ENCODE data around the gene TMX4.
"Not testable (repeated sequence)": the region's sequence is repeated elsewhere in the genome, so short reads cannot be mapped to it uniquely, and the experiment has no call there.

TMX4 gene

GRCh38 chr20:8043687-8044282 lies 24.2 kb upstream of the TMX4 start:
- peak; percentile 51 for TF ChIP-seq CTCF (IDR thresholded peaks at IDR 0.05; ENCODE audit: low read depth, low read length, missing control alignments)
- in situ Hi-C loops (cut with HindIII; ENCODE audit: low sequenced_read_pairs) = no loop called here
- peak; percentile 43 for DNase-seq (ENCODE audit: low read depth)
- H3K4me3 ChIP-seq (ENCODE audit: low read depth, low read length) = no peak overlapping the region

DNA sequence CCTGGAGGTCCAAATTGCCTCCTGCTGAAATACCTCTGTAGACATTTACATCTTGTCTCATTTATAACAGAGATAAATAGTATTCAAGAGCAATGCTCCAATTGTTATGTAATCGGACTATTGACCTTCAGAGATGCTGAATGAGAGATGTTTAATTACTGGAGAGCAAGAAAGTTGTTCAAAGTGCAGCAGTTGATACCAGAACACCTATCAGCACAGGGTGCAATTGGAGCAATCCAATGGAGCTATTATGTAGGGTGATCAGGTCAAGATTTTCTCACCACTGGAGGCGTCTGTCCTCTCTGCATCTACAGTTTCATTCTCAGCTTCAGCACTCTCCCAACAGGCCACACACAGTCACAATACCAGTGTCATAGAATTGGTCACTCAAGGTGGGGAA lies 19.5 kb upstream of the TMX4 start:
- TF ChIP-seq CTCF (IDR thresholded peaks at IDR 0.05; ENCODE audit: low read depth, low read length, missing control alignments) = no peak
- no peak overlapping the region for H3K4me3 ChIP-seq (ENCODE audit: low read depth, low read length)
- no peak for DNase-seq (ENCODE audit: low read depth)
- in situ Hi-C loops (cut with HindIII; ENCODE audit: low sequenced_read_pairs) = no loop called here

DNA sequence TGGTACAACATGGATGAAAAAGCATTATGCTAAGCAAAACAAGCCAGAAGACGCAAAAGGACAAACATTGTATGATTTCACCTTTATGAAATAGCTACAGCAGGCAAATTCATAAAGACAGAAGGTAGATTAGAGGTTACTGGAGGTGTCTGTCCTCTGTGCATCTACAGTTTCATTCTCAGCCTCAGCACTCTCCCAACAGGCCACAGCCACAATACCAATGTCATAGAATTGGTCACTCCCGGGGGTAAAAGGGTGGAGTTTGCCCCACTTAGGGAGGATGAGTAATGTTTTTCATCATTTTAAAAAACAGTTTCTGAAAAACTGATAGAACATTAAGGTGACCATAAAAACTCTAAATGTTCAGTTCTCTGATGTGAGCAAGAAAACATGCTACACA lies 17.2 kb upstream of the TMX4 start:
- no peak for TF ChIP-seq CTCF (IDR thresholded peaks at IDR 0.05; ENCODE audit: low read depth, low read length, missing control alignments)
- DNase-seq (ENCODE audit: low read depth) = no peak
- no peak overlapping the region for H3K4me3 ChIP-seq (ENCODE audit: low read depth, low read length)
- in situ Hi-C loops (cut with HindIII; ENCODE audit: low sequenced_read_pairs) = no loop called here

- no peak for DNase-seq (ENCODE audit: low read depth)
- in situ Hi-C loops (cut with HindIII; ENCODE audit: low sequenced_read_pairs) = no loop called here
- TF ChIP-seq CTCF (IDR thresholded peaks at IDR 0.05; ENCODE audit: low read depth, low read length, missing control alignments) = no peak
Measured at GRCh38 chr20:8033151-8033841, 13.7 kb upstream of the TMX4 start.

DNA sequence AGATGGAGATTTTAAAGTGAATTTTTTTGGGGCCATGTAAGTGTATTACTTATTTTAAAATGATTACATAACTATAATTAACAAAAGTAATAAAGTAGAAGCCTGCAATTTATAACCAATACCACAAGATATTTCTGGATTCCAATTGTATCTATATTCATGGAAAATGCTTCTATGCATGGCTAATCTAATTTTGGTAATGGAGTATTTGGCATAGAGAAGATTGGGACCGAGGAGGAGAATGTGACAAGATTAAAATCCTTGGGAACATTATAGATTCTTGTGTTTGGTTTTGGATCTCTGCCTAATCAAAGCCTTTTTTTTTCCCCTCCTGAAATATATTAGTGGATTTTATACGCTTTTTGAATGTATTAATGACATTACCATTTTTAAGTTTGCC lies 12.9 kb upstream of the TMX4 start:
- TF ChIP-seq CTCF (IDR thresholded peaks at IDR 0.05; ENCODE audit: low read depth, low read length, missing control alignments) = no peak
- H3K4me3 ChIP-seq (ENCODE audit: low read depth, low read length) = no peak overlapping the region
- no peak for DNase-seq (ENCODE audit: low read depth)
- in situ Hi-C loops (cut with HindIII; ENCODE audit: low sequenced_read_pairs) = no loop called here

More at GRCh38 chr20:8033151-8033841, 13.7 kb upstream of the TMX4 start:
- no peak overlapping the region for H3K4me3 ChIP-seq (ENCODE audit: low read depth, low read length)

DNA sequence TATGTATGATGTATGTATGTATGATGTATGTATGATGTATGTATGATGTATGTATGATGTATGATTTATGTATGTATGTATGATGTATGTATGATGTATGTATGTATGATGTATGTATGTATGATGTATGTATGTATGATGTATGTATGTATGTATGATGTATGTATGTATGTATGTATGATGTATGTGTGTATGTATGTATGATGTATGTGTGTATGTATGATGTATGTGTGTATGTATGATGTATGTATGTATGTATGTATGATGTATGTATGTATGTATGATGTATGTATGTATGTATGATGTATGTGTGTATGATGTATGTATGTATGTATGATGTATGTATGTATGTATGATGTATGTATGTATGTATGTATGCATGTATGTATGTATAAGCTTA lies 12.0 kb upstream of the TMX4 start:
- DNase-seq (ENCODE audit: low read depth); H3K4me3 ChIP-seq (ENCODE audit: low read depth, low read length); in situ Hi-C loops (cut with HindIII; ENCODE audit: low sequenced_read_pairs): not testable (repeated sequence)

DNA sequence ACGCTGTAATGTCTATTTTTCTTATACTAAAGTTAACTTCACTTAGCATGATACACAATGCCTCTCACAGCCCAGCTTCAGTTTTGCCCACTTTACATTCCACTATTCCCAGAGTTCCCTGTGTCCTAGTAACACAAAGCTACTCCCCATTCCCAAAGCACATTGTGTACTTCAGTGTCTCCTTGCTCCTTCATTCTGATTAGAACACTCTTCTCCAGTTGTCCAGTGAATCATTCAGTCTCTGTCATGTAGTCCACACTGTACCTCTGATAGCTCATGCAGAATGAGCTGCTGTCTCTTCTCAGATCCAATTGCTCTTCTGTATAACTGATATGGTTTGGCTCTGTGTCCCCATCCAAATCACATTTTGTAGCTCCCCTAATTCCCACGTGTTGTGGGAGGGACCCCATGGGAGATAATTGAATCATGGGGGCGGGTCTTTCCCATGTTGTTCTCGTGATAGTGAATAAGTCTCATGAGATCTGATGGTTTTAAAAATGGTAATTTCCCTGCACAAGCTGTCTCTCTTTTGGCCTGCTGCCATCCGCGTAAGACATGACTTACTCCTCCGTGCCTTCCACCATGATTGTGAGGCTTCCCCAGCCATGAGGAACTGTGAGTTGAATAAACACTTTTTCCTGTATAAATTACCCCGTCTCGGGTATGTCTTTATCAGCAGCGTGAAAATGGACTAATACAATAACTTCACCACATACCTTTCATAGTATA lies 2.1 kb upstream of the TMX4 start:
- DNase-seq (ENCODE audit: low read depth) = no peak
- in situ Hi-C loops (cut with HindIII; ENCODE audit: low sequenced_read_pairs) = no loop called here
- no peak for TF ChIP-seq CTCF (IDR thresholded peaks at IDR 0.05; ENCODE audit: low read depth, low read length, missing control alignments)
- no peak overlapping the region for H3K4me3 ChIP-seq (ENCODE audit: low read depth, low read length)

All from astrocyte of the cerebellum (primary cell).